Hindlimb muscle (tissue), 1 donor: Measurements from ENCODE around the gene MUC20. TPM values are rescaled to one million over a fixed set of nuclear protein-coding genes. Genes with fewer than 3 reads are reported as not detected.
"Not testable (repeated sequence)": the region's sequence is repeated elsewhere in the genome, so short reads cannot be mapped to it uniquely, and the experiment has no call there.

Experiments used
- DNase-seq: peaks from one replicate; pipeline ENCODE4 v3.0.0-alpha.2; 2013
- polyA plus RNA-seq: library from polyadenylated mRNA; unstranded; fragments of 120-200 nt; gene quantifications from one replicate; pipeline ENCODE4 v1.2.1, GENCODE V29; 2013; ENCODE audit not compliant: insufficient read length

Gene MUC20
- polyA plus RNA-seq, 1 donor, result 6.6 TPM

- no peak for DNase-seq
Measured at GRCh38 chr3:195692781-195693427, 27.9 kb upstream of the MUC20 start.

- DNase-seq, result no peak
Measured at GRCh38 chr3:195693428-195694216, 27.2 kb upstream of the MUC20 start.

GRCh38 chr3:195694217-195695076, 26.3 kb upstream of the MUC20 start:
- DNase-seq, result not testable (repeated sequence)

GRCh38 chr3:195696632-195697278, 24.0 kb upstream of the MUC20 start:
- no peak for DNase-seq

GRCh38 chr3:195697582-195698324, 23.0 kb upstream of the MUC20 start:
- DNase-seq, result no peak

- DNase-seq, result no peak
Measured at GRCh38 chr3:195698325-195698646, 22.5 kb upstream of the MUC20 start.

- no peak for DNase-seq
Measured at GRCh38 chr3:195698647-195699387, 22.0 kb upstream of the MUC20 start.

- DNase-seq, result no peak
Measured at GRCh38 chr3:195699388-195699771, 21.4 kb upstream of the MUC20 start.

- DNase-seq, result no peak
Measured at GRCh38 chr3:195699860-195700259, 20.9 kb upstream of the MUC20 start.

GRCh38 chr3:195700319-195700718, 20.5 kb upstream of the MUC20 start:
- no peak for DNase-seq

GRCh38 chr3:195701042-195701915, 19.5 kb upstream of the MUC20 start:
- no peak for DNase-seq

- no peak for DNase-seq
Measured at GRCh38 chr3:195703776-195704175, 17.0 kb upstream of the MUC20 start.

GRCh38 chr3:195704433-195704999, 16.3 kb upstream of the MUC20 start:
- DNase-seq, result no peak

- DNase-seq, result no peak
Measured at GRCh38 chr3:195705081-195705991, 15.4 kb upstream of the MUC20 start.

GRCh38 chr3:195708061-195708460, 12.7 kb upstream of the MUC20 start:
- no peak for DNase-seq

- DNase-seq, result no peak
Measured at GRCh38 chr3:195708626-195709481, 11.9 kb upstream of the MUC20 start.

GRCh38 chr3:195709676-195710085, 11.1 kb upstream of the MUC20 start:
- no peak for DNase-seq
